Keratinocyte (primary cell): ENCODE data around the gene MAP7D3. TPM values are rescaled to one million over a fixed set of nuclear protein-coding genes. Genes with fewer than 3 reads are reported as not detected.

Experiments
- DNase-seq: peaks from one replicate; pipeline ENCODE4 v3.0.0-alpha.2; 2011; ENCODE audit warnings: low read depth, missing footprints, low spot score
- FAIRE-seq: peaks from 2 replicates; lab custom pipeline; 2011; peaks lifted over from hg19 to GRCh38; lab: Jason Lieb, UNC
- H2AFZ ChIP-seq: 2 replicates; pipeline ENCODE4 v1.6.0; 2012; ENCODE audit warnings: low read length, control low read depth, inconsistent platforms; ENCODE audit not compliant: control insufficient read depth
- H3K27ac ChIP-seq: 2 replicates; pipeline ENCODE4 v1.5.1; 2011; ENCODE audit warnings: low read length; ENCODE audit not compliant: control insufficient read depth, insufficient read depth
- H3K27me3 ChIP-seq: 3 replicates; pipeline ENCODE4 v1.6.0; 2011; ENCODE audit warnings: low read length; ENCODE audit not compliant: control insufficient read depth, insufficient read depth; ENCODE audit errors: extremely low read depth
- H3K36me3 ChIP-seq, 2 experiments: 2 replicates in 1 of 2; 3 replicates in 1 of 2; pipeline ENCODE4 v1.5.1; 2011; ENCODE audit warnings: low read length in 2 of 2, mild to moderate bottlenecking in 1 of 2; ENCODE audit not compliant: control insufficient read depth in 2 of 2, insufficient read depth in 2 of 2; ENCODE audit errors: extremely low read depth in 1 of 2
- H3K4me1 ChIP-seq: 3 replicates; pipeline ENCODE4 v1.5.1; 2011; ENCODE audit warnings: low read length; ENCODE audit not compliant: control insufficient read depth, insufficient read depth; ENCODE audit errors: extremely low read depth
- H3K4me2 ChIP-seq: 3 replicates; pipeline ENCODE4 v1.6.0; 2011; ENCODE audit warnings: low read depth, low read length; ENCODE audit not compliant: control insufficient read depth, insufficient read depth; ENCODE audit errors: extremely low read depth
- H3K4me3 ChIP-seq, 3 experiments: fragments of 200-600 bp in 1 of 3; sonication (generic) in 1 of 3; 2 replicates in 2 of 3; 3 replicates in 1 of 3; pipeline ENCODE4 v1.5.1; 2011 to 2016; ENCODE audit warnings: low read length in 3 of 3, mild to moderate bottlenecking in 3 of 3, control low read depth in 2 of 3, inconsistent platforms in 1 of 3, low read depth in 1 of 3, mixed read lengths in 1 of 3, mixed run types in 1 of 3, moderate library complexity in 1 of 3; ENCODE audit not compliant: control insufficient read depth in 2 of 3, insufficient read depth in 2 of 3; ENCODE audit errors: extremely low read depth in 1 of 3
- H3K79me2 ChIP-seq: 2 replicates; pipeline ENCODE4 v1.6.0; 2012; ENCODE audit warnings: low read length; ENCODE audit not compliant: control insufficient read depth, insufficient read depth
- H3K9ac ChIP-seq: 3 replicates; pipeline ENCODE4 v1.6.0; 2011; ENCODE audit warnings: low read length; ENCODE audit not compliant: control insufficient read depth, insufficient read depth; ENCODE audit errors: extremely low read depth
- H3K9me1 ChIP-seq: 3 replicates; pipeline ENCODE4 v1.6.0; 2011; ENCODE audit warnings: low read length; ENCODE audit not compliant: control insufficient read depth, insufficient read depth; ENCODE audit errors: extremely low read depth
- H3K9me3 ChIP-seq: 2 replicates; pipeline ENCODE4 v1.5.1; 2012; ENCODE audit warnings: low read depth, low read length; ENCODE audit not compliant: control insufficient read depth
- H4K20me1 ChIP-seq: 3 replicates; pipeline ENCODE4 v1.6.0; 2011; ENCODE audit warnings: low read length; ENCODE audit not compliant: control insufficient read depth, insufficient read depth; ENCODE audit errors: extremely low read depth
- EZH2 ChIP-seq: IDR thresholded peaks from one replicate; pipeline ENCODE4 v1.6.1; 2012; ENCODE audit warnings: inconsistent platforms, mild to moderate bottlenecking, low read length, moderate library complexity
- dilution Hi-C: fragments of 300-500 bp; cut with MboI; formaldehyde crosslinking; loops from one replicate; pipeline ENCODE4 v1.7.0; 2020; ENCODE audit warnings: low sequenced_read_pairs; ENCODE audit not compliant: extremely low pct_ligation_motif_present
- polyA plus RNA-seq, 5 experiments: library from polyadenylated mRNA; depleted of rRNA in 3 of 5; stranded (reverse) in 3 of 5; stranded (forward) in 1 of 5; unstranded in 1 of 5; fragments of >200 nt; gene quantifications; 1 replicate in 1 of 5; 2 replicates in 3 of 5; 3 replicates in 1 of 5; pipeline versions ENCODE4 v1.2.1 to v1.2.3, GENCODE V29; 2011 to 2012; ENCODE audit warnings: missing spikeins in 2 of 5, low read depth in 1 of 5, low replicate concordance in 1 of 5
- TF ChIP-seq, protein P1 (sequence below), 3 experiments: IDR thresholded peaks in 1 of 3; conservative IDR thresholded peaks in 1 of 3; optimal IDR thresholded peaks in 1 of 3; 2 replicates in 2 of 3; 3 replicates in 1 of 3; pipeline versions ENCODE3 to v1.5.1; 2011; ENCODE audit warnings: low read length in 3 of 3, mild to moderate bottlenecking in 3 of 3, moderate library complexity in 2 of 3, control low read depth in 1 of 3, inconsistent platforms in 1 of 3; ENCODE audit not compliant: insufficient read depth in 2 of 3; ENCODE audit errors: extremely low read depth in 1 of 3

MAP7D3 gene
- polyA plus RNA-seq, 1 donor (not counting 4 experiments of a cell fraction or from before 2014, with no cell fraction given): 13.6 TPM

GRCh38 chrX:136209016-136209738, 42.0 kb downstream of the MAP7D3 start:
- dilution Hi-C loops: no loop called here
- peaks cover 3% of the 10 kb centered on the region for H3K4me1 ChIP-seq
- H3K4me2 ChIP-seq: no peak overlapping the region
- H4K20me1 ChIP-seq: no peaks in the 10 kb centered on the region
- H3K79me2 ChIP-seq: no peaks in the 10 kb centered on the region
- H3K9ac ChIP-seq: no peak overlapping the region
- H3K27ac ChIP-seq: no peak overlapping the region
- TF ChIP-seq, protein P1, sequence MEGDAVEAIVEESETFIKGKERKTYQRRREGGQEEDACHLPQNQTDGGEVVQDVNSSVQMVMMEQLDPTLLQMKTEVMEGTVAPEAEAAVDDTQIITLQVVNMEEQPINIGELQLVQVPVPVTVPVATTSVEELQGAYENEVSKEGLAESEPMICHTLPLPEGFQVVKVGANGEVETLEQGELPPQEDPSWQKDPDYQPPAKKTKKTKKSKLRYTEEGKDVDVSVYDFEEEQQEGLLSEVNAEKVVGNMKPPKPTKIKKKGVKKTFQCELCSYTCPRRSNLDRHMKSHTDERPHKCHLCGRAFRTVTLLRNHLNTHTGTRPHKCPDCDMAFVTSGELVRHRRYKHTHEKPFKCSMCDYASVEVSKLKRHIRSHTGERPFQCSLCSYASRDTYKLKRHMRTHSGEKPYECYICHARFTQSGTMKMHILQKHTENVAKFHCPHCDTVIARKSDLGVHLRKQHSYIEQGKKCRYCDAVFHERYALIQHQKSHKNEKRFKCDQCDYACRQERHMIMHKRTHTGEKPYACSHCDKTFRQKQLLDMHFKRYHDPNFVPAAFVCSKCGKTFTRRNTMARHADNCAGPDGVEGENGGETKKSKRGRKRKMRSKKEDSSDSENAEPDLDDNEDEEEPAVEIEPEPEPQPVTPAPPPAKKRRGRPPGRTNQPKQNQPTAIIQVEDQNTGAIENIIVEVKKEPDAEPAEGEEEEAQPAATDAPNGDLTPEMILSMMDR (optimal IDR thresholded peaks at IDR 0.05 in 1 of 3, IDR thresholded peaks at IDR 0.05 in 1 of 3, conservative IDR thresholded peaks at IDR 0.05 in 1 of 3; ENCODE audit: extremely low read depth in 1 of 3, insufficient read depth in 2 of 3, low read length in 3 of 3): peak; percentile 34 to 46 (median 42)
- TF ChIP-seq EZH2: no peak
- no peak overlapping the region for H2AFZ ChIP-seq
- peaks cover 0 to 3% of the 10 kb centered on the region in 2 experiments for H3K36me3 ChIP-seq
- DNase-seq (no peak), FAIRE-seq (no peak)
- no peaks in the 10 kb centered on the region for H3K9me1 ChIP-seq
- H3K27me3 ChIP-seq: no peaks in the 10 kb centered on the region
- no peak overlapping the region for H3K4me3 ChIP-seq
- H3K9me3 ChIP-seq: no peaks in the 10 kb centered on the region

DNA sequence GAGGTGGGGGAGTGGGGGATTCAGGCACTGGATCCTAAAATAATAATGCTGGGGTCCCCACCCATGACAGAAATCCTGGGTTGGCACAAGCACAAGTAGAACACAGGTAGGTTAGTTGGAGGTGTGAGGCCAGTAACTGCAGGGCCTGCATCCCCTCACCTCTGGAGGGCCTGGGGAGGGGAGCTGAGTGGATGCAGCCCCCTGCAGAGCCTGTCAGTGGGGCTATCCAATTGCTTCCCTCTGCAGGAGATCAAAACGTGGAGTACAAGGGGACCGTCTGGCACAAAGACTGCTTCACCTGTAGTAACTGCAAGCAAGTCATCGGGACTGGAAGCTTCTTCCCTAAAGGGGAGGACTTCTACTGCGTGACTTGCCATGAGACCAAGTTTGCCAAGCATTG, 43.7 kb downstream of the MAP7D3 start:
- no peaks in the 10 kb centered on the region for H3K79me2 ChIP-seq
- no peak overlapping the region for H3K27ac ChIP-seq
- H4K20me1 ChIP-seq: no peaks in the 10 kb centered on the region
- H3K36me3 ChIP-seq: peaks cover 0 to 3% of the 10 kb centered on the region in 2 experiments
- DNase-seq (no peak), FAIRE-seq (no peak)
- no peaks in the 10 kb centered on the region for H3K9me1 ChIP-seq
- H3K9me3 ChIP-seq: no peaks in the 10 kb centered on the region
- H3K27me3 ChIP-seq: no peaks in the 10 kb centered on the region
- no peak for TF ChIP-seq EZH2
- peaks cover 4% of the 10 kb centered on the region for H3K4me1 ChIP-seq
- no peak overlapping the region for H3K9ac ChIP-seq
- H3K4me3 ChIP-seq: no peak overlapping the region
- H3K4me2 ChIP-seq: no peak overlapping the region
- H2AFZ ChIP-seq: no peak overlapping the region
- dilution Hi-C loops: no loop called here
